ENCODE results near the gene ATXN7L1.

The ATXN7L1 gene

DNA sequence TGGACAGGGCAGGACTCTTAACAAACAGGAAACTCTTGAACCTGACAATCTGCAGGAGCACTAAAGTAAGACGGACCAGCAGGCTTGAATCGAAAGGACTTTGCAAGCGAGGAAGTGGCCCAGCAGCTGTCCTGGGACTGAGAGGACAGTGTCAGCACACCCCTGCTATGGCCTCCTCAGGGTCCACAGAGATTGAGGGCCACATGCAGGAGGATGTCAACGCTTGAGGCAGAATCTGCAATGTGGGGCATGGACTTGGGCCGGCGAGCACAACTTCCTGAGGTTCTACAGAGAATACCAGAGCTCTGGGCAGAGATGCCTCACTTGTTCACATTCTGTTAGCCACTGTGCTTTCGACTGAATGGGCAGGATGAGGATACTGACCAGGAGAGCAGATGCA is 210.7 kb downstream of the ATXN7L1 start:
- H3K4me3 ChIP-seq (ENCODE audit: low read depth, low read length) = no peak overlapping the region
- TF ChIP-seq, protein P1, sequence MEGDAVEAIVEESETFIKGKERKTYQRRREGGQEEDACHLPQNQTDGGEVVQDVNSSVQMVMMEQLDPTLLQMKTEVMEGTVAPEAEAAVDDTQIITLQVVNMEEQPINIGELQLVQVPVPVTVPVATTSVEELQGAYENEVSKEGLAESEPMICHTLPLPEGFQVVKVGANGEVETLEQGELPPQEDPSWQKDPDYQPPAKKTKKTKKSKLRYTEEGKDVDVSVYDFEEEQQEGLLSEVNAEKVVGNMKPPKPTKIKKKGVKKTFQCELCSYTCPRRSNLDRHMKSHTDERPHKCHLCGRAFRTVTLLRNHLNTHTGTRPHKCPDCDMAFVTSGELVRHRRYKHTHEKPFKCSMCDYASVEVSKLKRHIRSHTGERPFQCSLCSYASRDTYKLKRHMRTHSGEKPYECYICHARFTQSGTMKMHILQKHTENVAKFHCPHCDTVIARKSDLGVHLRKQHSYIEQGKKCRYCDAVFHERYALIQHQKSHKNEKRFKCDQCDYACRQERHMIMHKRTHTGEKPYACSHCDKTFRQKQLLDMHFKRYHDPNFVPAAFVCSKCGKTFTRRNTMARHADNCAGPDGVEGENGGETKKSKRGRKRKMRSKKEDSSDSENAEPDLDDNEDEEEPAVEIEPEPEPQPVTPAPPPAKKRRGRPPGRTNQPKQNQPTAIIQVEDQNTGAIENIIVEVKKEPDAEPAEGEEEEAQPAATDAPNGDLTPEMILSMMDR (IDR thresholded peaks at IDR 0.05; ENCODE audit: low read depth, low read length, missing control alignments) = no peak
- DNase-seq (ENCODE audit: low read depth) = no peak

DNA sequence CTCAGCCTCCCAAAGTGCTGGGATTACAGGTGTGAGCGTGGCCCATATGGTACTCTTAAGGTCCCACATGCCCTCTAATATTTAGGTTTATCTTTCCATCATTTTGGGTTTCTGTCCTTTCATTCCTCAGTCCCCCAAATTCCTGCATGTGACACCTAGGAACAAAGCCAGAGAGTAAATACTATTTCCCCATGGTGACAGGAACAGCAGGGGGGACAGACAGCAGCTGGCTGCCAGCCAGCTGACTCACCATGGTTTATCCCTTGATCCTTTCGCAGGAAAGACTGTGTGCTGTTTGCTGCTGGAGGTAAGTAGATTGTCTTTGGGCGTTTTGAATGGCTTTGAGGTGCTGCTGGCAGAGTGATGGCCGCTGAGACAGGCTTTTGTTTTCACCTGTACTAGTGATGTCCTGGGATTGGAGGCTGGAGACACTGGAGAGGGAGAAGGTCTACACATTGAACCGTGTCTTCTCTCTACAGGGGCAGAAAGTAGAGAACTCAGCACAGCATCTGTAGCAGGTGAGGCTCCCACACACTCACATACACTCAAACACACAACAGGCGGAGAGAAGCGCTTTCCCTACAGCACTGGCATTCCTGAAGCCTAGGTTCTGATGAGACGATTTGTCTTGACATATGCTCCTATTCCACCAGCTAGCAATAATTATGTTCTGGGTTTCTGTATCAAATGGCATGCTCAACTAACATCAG is 211.4 kb downstream of the ATXN7L1 start:
- DNase-seq (ENCODE audit: low read depth) = no peak
- H3K4me3 ChIP-seq (ENCODE audit: low read depth, low read length) = no peak overlapping the region
- TF ChIP-seq, protein P1 (IDR thresholded peaks at IDR 0.05; ENCODE audit: low read depth, low read length, missing control alignments) = no peak

DNA sequence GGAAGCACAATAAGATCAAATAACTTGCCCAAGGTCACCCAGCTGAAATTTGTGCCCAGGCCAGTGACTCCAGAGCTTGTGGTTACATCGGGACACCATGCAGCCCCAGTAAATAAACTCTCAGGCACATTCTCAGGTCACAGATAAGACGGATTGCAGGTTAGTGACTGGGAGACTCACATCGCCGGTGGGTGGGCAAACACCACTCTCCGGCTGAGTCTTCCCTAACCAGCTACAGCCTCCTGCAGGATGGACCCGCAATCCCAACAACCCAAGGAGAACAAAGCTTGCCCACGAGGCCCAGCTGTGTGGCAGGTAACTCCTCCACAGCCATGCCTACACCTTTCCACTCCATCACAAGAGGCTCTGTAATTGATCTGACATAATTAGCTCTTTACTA is 213.4 kb downstream of the ATXN7L1 start:
- DNase-seq (ENCODE audit: low read depth) = no peak
- H3K4me3 ChIP-seq (ENCODE audit: low read depth, low read length) = no peak overlapping the region
- TF ChIP-seq, protein P1 (IDR thresholded peaks at IDR 0.05; ENCODE audit: low read depth, low read length, missing control alignments) = no peak

DNA sequence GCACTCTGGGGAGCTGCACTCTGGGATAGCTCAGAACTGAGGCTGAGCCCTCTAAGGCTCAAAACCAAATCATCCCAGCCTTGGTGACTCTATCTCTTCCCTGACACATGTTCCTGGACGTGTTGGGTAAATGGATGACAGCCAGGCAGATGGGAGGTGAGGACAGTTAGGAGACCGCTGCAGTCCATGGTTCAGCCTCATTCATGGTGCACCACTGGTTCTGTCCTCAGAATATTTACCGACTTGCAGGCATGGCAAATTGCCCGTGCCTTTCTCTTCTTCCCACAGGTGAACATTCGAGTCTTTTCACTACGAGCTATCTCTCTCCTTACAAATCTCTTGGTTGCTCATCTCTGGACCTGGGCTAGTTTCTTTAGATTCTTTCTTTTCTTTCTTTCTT is 214.8 kb downstream of the ATXN7L1 start:
- TF ChIP-seq, protein P1 (IDR thresholded peaks at IDR 0.05; ENCODE audit: low read depth, low read length, missing control alignments) = no peak
- H3K4me3 ChIP-seq (ENCODE audit: low read depth, low read length) = no peak overlapping the region
- DNase-seq (ENCODE audit: low read depth) = no peak

DNA sequence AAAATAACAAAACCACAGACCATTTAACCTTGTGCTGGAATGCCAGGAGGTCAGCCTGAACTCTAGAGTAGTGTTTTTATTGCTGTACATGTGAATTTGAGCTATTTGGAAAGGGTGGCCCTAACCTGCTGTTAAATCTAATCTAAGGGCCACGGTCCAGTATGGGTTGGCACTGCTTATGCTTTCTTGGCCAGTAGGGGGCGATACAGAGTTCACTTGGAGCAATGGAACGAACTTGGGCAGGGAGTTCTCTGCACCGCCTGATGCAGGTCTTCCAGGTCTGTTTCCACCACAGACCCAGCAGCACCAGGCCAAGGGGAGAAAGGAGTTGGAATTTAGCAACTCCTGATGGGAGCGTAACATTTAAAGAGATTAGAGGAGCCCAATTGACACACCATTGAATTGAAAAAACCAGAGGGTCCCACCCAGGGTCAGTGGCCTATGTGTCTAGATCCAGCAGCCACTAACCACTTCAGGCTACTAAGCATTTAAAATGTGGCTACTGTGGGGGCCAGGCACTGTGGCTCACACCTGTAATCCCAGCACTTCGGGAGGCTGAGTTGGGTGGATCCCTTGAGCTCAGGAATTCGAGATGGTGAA is 219.4 kb downstream of the ATXN7L1 start:
- no peak for DNase-seq (ENCODE audit: low read depth)
- TF ChIP-seq, protein P1 (IDR thresholded peaks at IDR 0.05; ENCODE audit: low read depth, low read length, missing control alignments) = peak; percentile 85
- H3K4me3 ChIP-seq (ENCODE audit: low read depth, low read length) = no peak overlapping the region

DNA sequence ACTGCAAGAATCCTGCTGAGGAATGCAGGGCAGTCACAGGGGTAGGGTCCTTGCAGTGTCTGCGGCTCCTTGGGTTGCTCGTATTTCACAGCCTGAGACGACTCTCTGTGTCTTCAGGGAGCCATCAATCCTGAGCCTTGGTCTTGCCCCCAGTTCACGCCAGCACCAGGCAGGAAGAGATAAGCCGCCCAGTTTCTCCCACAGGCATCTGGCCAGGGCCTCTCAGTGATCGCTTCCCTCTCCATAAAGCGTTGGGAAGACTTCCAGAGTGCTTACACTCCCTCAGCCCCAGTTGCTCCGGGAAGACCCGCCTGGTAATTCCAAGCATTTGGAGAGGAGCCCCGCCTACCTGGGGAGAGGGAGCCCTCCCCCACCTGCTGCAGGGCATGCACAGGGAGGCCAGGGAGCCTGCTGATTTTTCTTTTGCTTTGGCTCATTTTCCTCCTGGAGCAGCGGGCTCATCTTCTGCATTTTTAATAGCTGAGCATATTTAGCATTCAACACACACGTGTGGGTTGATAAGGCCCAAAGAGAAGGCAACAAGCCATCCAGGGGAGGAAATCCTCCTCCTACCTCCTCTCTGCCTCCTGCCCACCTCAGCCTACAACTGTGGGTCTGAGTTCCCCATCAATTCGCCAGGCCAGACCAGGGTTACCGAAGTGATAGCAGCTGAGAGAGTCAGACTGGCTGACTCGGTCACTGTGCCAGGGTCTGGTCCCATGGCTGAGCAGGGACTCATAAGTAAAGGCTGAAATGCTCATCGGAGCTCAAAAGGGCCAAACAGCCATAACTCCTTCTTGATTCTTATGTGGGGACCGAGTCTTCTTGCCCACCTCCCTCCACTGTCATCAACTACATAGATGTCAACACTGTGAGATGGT is 220.7 kb downstream of the ATXN7L1 start:
- no peak for DNase-seq (ENCODE audit: low read depth)
- H3K4me3 ChIP-seq (ENCODE audit: low read depth, low read length) = no peak overlapping the region

More for the DNA sequence above, 220.7 kb downstream of the ATXN7L1 start:
- TF ChIP-seq, protein P1 (IDR thresholded peaks at IDR 0.05; ENCODE audit: low read depth, low read length, missing control alignments) = no peak

Data from GM12864 (cell line).